Osteocyte (in vitro differentiated cells): Measurements from ENCODE around the gene MBD4. TPM values are rescaled to one million over a fixed set of nuclear protein-coding genes. Genes with fewer than 3 reads are reported as not detected.

Experiments used
- DNase-seq: peaks from one replicate; pipeline ENCODE4 v3.0.0; 2021; ENCODE audit warnings: mixed read lengths; ENCODE audit not compliant: unreplicated experiment; ENCODE audit errors: extremely low spot score
- H3K27ac Mint-ChIP-seq: one replicate; pipeline ENCODE4 v1.8.0; 2021; ENCODE audit warnings: mild to moderate bottlenecking, mixed read lengths; ENCODE audit not compliant: unreplicated experiment
- H3K27me3 Mint-ChIP-seq: one replicate; pipeline ENCODE4 v1.8.0; 2021; ENCODE audit warnings: mixed read lengths; ENCODE audit not compliant: unreplicated experiment
- H3K36me3 Mint-ChIP-seq: one replicate; pipeline ENCODE4 v1.8.0; 2021; ENCODE audit warnings: mixed read lengths; ENCODE audit not compliant: unreplicated experiment
- H3K4me1 Mint-ChIP-seq: one replicate; pipeline ENCODE4 v1.8.0; 2021; ENCODE audit warnings: mixed read lengths; ENCODE audit not compliant: unreplicated experiment
- H3K4me3 Mint-ChIP-seq: one replicate; pipeline ENCODE4 v1.8.0; 2021; ENCODE audit warnings: mild to moderate bottlenecking, moderate library complexity, mixed read lengths; ENCODE audit not compliant: unreplicated experiment
- H3K9me3 Mint-ChIP-seq: one replicate; pipeline ENCODE4 v1.8.0; 2021; ENCODE audit warnings: mixed read lengths; ENCODE audit not compliant: unreplicated experiment
- CTCF ChIP-seq: fragments of 200-600 bp; sonication (generic); IDR thresholded peaks from 2 replicates; pipeline ENCODE4 v1.5.0; 2021; ENCODE audit warnings: antibody characterized with exemption, mild to moderate bottlenecking, moderate library complexity
- total RNA-seq: library from RNA; stranded (reverse); gene quantifications from 2 replicates; pipeline ENCODE4 v1.2.1, GENCODE V29; 2021

Gene MBD4
- total RNA-seq, 1 donor from 2014 or later, result 24.2 TPM

GRCh38 chr3:129462361-129462968, 22.7 kb upstream of the MBD4 start:
- Mint-ChIP-seq H3K9me3 (no peaks in the 10 kb centered on the region), H3K4me3 (no peak overlapping the region), H3K27me3 (no peaks in the 10 kb centered on the region), H3K4me1 (no peaks in the 10 kb centered on the region), H3K27ac (no peak overlapping the region), H3K36me3 (peaks cover 16% of the 10 kb centered on the region)
- no peak for DNase-seq
- no peak for TF ChIP-seq CTCF

- no peaks in the 10 kb centered on the region for H3K9me3 Mint-ChIP-seq
- no peak for DNase-seq
Observed at GRCh38 chr3:129461461-129462146, 21.9 kb upstream of the MBD4 start.

GRCh38 chr3:129461022-129461421, 21.3 kb upstream of the MBD4 start:
- H3K27ac Mint-ChIP-seq, result no peak overlapping the region

More at GRCh38 chr3:129461461-129462146, 21.9 kb upstream of the MBD4 start:
- Mint-ChIP-seq H3K4me3 (no peak overlapping the region), H3K27ac (no peak overlapping the region), H3K4me1 (no peaks in the 10 kb centered on the region), H3K27me3 (no peaks in the 10 kb centered on the region), H3K36me3 (peaks cover 19% of the 10 kb centered on the region)
- no peak for TF ChIP-seq CTCF

DNA sequence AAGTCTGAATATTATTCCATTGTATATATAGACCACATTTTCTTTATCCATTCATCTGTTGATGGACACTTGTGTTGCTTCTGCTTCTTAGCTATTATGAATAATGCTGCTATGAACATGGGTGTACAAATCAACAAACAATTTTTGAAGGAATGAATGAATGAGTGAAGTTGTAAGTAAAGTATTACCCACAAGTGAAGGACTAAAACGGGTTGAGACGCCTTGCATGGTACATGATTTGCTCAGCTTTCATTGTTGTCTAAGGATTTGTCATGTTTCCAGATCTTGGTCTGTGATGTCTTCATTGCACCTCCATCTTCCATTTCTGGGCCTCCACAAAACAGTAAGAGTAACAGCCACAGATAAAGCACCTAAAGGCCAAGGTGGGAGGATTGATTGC, 20.8 kb upstream of the MBD4 start:
- Mint-ChIP-seq H3K27ac (no peak overlapping the region), H3K4me3 (no peak overlapping the region)

More at GRCh38 chr3:129461022-129461421, 21.3 kb upstream of the MBD4 start:
- Mint-ChIP-seq H3K4me1 (no peaks in the 10 kb centered on the region), H3K36me3 (peaks cover 18% of the 10 kb centered on the region), H3K27me3 (no peaks in the 10 kb centered on the region), H3K4me3 (no peak overlapping the region), H3K9me3 (no peaks in the 10 kb centered on the region)
- no peak for TF ChIP-seq CTCF
- DNase-seq, result no peak

More for the DNA sequence above, 20.8 kb upstream of the MBD4 start:
- H3K27me3 Mint-ChIP-seq, result no peaks in the 10 kb centered on the region
- H3K4me1 Mint-ChIP-seq, result no peaks in the 10 kb centered on the region
- DNase-seq, result no peak
- TF ChIP-seq CTCF, result no peak
- peaks cover 20% of the 10 kb centered on the region for H3K36me3 Mint-ChIP-seq
- no peaks in the 10 kb centered on the region for H3K9me3 Mint-ChIP-seq
